AG09319 (cell line): ENCODE data around the gene CCDC192.

Source experiments
- DNase-seq: peaks from one replicate; pipeline ENCODE4 v3.0.0-alpha.2; 2010; ENCODE audit warnings: low read depth; ENCODE audit errors: extremely low read depth
- TF ChIP-seq, protein P1 (sequence below): IDR thresholded peaks from 2 replicates; pipeline ENCODE4 v1.5.1; 2011; ENCODE audit warnings: low read depth, mild to moderate bottlenecking, inconsistent platforms, low read length, moderate library complexity

Gene CCDC192, protein sequence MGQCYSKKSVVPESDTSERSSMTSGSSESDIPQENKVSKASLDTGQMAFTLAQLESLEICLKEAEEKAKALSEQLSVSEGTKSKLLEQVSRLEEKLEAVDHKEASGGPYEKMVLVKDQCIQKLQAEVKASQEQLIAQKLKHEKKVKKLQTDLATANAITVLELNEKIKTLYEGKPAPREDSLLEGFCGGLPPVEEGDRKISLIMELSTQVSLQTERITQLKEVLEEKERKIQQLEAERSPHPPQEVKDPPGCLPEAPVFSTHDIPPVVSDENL

DNA sequence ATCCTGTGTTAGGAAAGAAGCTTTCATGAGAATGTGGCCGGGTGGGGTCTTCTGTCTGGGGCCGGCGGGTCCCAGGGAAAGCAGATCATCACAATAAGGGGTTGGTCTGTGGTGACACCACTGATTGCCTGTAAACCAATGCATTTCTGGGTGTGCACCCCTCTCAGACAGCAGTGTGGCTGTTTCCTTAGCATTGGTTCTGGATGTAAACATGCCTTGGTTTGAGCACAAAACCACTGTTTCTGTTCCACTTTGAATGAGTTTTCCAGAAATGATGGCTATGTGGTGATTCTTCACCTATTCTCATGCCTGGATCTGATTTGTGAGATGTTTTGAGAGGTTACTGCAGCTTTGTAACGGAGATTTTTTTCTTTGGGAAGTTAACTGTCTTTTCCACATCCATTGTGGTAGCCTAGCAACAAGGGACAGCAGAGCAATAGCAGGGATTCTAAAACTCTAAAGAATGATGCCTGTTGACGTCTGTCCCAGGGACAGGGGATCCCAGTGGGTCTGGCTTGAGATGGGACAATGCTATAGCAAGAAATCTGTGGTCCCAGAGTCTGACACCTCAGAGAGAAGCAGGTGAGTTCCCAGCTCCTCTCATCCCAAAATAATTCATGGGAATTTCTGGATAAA lies at the start of gene CCDC192:
TSS of gene CCDC192 (plus strand) at position 466 of the 636 bp plus-strand sequence. CDS start at position 521, 55 bp downstream.
- DNase-seq: no peak
- TF ChIP-seq, protein P1, sequence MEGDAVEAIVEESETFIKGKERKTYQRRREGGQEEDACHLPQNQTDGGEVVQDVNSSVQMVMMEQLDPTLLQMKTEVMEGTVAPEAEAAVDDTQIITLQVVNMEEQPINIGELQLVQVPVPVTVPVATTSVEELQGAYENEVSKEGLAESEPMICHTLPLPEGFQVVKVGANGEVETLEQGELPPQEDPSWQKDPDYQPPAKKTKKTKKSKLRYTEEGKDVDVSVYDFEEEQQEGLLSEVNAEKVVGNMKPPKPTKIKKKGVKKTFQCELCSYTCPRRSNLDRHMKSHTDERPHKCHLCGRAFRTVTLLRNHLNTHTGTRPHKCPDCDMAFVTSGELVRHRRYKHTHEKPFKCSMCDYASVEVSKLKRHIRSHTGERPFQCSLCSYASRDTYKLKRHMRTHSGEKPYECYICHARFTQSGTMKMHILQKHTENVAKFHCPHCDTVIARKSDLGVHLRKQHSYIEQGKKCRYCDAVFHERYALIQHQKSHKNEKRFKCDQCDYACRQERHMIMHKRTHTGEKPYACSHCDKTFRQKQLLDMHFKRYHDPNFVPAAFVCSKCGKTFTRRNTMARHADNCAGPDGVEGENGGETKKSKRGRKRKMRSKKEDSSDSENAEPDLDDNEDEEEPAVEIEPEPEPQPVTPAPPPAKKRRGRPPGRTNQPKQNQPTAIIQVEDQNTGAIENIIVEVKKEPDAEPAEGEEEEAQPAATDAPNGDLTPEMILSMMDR: no peak

DNA sequence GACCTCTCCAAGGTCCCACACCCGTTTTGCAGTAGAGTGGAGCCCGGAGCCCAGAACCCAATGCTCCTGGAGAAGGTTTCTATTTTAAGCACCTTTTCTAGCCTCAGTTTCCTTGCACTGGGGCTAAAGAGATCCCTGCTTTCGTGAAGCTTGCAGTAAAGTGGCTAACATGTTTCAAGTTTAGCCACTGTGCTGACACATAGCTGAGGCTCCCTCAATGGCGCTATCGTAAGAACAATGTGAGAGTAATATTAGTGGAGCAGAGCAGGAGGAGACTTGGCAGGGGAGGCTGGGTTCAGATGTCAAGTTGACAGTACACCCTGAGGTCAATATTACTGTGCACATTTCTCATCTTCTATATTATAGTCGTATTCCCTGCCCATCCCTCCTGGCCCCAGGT lies 46.4 kb upstream of the CCDC192 start:
- TF ChIP-seq, protein P1: no peak
- DNase-seq: no peak

DNA sequence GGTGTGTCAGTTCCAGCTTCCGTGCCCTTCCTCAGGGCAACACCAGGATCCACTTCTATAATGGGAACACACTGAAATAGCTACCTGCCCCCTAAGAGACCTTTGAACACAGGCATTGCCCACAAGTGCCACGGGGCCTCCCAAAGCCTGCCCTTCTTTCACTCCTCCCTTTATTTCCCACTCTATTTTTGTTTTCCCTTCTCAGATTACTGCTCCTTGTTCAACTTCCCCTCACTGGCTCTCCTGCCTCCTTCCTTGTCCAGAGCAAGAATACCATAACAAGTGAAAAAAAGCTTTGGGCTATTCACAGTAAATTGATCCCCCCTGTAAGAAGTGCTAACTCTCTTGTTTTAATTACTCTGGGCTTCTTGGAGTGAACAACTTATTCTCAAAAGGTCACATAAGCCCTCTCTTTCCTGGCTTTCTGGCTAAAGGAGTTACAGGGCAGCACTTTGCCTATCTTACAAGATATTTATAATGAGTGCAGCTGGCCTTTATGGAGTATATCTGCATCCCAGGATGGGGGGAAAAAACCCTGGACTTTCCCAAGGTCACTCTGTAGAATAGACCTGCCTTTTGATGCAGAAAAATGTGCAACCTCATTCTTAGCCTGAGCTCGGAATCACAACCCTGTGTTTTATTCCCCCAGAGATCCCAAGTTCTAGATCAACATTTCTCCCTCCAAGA lies 43.0 kb upstream of the CCDC192 start:
- no peak for DNase-seq
- TF ChIP-seq, protein P1: no peak

DNA sequence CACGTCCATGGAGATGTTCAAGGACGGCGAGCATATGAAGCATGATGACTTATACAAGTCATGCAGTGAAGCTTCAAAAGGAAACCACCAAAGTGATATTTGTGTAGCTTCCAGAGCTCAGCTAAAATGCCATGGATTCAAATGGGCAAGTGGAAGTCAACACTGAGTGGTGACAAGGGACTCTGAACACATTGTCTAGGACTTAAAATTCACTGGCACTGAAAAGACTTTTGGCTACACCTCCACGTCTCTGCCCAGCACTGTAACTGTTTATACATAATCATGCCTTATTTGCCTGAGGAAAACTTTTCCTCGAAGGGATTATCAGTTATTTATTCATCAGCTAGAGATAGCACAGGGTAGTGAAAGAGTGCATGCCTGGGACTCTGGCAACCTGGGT lies 39.1 kb upstream of the CCDC192 start:
- DNase-seq: no peak
- TF ChIP-seq, protein P1: no peak

DNA sequence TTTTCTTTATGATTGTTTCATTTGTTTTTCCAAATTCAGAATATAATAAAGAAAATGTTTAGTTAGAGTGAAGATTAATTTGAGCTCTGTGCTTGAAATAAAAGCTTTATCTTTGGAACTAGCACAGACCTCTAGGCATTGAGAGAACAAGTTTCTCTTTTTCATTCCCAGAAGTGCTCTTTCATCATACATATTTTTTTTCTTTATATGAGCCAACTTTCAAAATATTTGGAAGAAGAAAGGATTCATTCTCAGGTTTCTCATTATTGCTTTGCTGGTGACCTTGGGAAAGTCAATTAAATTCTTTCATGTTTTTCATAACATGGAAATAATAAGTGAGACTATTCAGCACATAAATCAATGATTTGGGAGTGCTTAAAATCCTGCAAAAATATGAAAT lies 37.5 kb upstream of the CCDC192 start:
- DNase-seq: no peak
- TF ChIP-seq, protein P1: no peak

DNA sequence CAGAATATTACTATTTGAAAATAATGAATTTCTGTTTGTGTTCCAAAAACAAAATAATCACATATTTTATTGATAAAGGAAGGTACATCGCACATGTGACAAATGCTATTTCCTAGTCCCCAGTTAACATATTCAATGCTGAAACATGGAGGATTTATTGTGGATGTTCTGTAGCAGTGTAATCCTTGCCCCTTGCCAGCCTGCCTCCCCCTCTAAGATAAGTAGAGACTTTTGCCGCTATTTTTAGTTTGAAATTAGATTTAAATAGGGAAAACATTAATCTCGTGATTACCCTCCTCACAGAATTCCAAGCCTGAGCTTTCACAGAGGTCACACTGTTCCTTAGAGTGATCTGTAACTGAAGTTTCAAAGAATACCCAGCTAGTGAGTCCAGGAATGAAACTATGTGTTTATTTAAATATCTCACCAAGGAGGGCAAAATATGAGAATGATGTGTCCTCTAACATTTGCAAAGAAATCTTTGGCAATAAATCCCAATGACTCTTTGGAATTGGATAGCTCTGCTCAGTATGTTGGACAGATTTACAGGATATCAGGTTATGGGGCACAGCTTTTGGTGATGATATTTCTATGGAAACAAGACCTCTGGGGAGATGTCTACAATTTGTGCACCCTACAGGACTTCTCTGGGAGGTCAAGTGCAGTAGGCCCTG lies 37.0 kb upstream of the CCDC192 start:
- DNase-seq: no peak
- TF ChIP-seq, protein P1: no peak

DNA sequence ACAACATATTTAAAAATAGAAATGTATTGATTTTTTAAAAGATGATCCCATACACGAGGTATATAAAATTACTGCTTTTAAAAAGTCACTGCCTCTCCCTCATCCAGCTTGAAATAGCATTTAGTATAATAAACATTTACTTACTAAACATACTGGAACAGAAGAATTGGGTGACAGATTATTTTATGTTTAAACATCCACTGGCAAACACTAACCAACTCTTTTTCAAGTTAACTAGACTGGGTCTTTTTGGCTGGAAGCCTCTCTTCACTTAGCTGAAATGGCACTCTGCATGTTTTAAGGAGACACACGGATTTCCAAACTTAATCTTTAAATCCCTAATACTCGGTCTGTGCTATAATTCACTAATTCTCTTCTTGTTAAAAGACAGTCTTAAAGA lies 35.3 kb upstream of the CCDC192 start:
- TF ChIP-seq, protein P1: no peak

More for the DNA sequence above, 35.3 kb upstream of the CCDC192 start:
- DNase-seq: no peak
